Heart left ventricle (tissue), 16 donors: ENCODE measurements around the gene SH3BGRL3. TPM values are rescaled to one million over a fixed set of nuclear protein-coding genes. Genes with fewer than 3 reads are reported as not detected.

Experiments
- ATAC-seq, 4 donors: fragments of 200-7000 bp; cut with Tn5 transposase; one replicate each; pipeline ENCODE4 v1.9.1; 2020 to 2022; ENCODE audit warnings: moderate library complexity in 4 of 4, mild to moderate bottlenecking in 3 of 4, moderate number of reproducible peaks in 1 of 4
- DNase-seq, 5 donors: peaks; one replicate each; pipeline ENCODE4 v3.0.0-alpha.2; 2020
- H3K27ac ChIP-seq, 12 donors: fragments of 200-600 bp; sonication (generic) in 4 of 12; one replicate each; pipeline versions ENCODE4 v1.5.0 to v1.8.0; 2016 to 2022; ENCODE audit warnings: mild to moderate bottlenecking in 2 of 12
- H3K27me3 ChIP-seq, 9 donors: fragments of 200-600 bp; sonication (generic) in 2 of 9; one replicate each; pipeline versions ENCODE4 v1.5.1 to v1.8.0; 2016 to 2022; ENCODE audit warnings: mild to moderate bottlenecking in 3 of 9
- H3K36me3 ChIP-seq, 9 donors: fragments of 200-600 bp; sonication (generic) in 2 of 9; one replicate each; pipeline versions ENCODE4 v1.5.0 to v1.8.0; 2018 to 2022; ENCODE audit warnings: mild to moderate bottlenecking in 2 of 9
- H3K4me1 ChIP-seq, 12 donors: fragments of 200-600 bp; sonication (generic) in 4 of 12; one replicate each; pipeline versions ENCODE4 v1.5.0 to v1.8.0; 2016 to 2022; ENCODE audit warnings: mild to moderate bottlenecking in 3 of 12
- H3K4me3 ChIP-seq, 12 donors: fragments of 200-600 bp; sonication (generic) in 4 of 12; one replicate each; pipeline versions ENCODE4 v1.5.0 to v1.8.0; 2017 to 2022; ENCODE audit warnings: mild to moderate bottlenecking in 9 of 12, moderate library complexity in 4 of 12
- H3K9me3 ChIP-seq, 12 donors: fragments of 200-600 bp; sonication (generic) in 4 of 12; one replicate each; pipeline versions ENCODE4 v1.5.0 to v1.8.0; 2016 to 2022; ENCODE audit warnings: mild to moderate bottlenecking in 1 of 12
- POLR2A ChIP-seq, 2 donors: fragments of 450-650 bp; IDR thresholded peaks; one replicate each; pipeline ENCODE4 v1.6.1; 2017; ENCODE audit warnings: antibody characterized with exemption in 2 of 2, mild to moderate bottlenecking in 2 of 2, moderate library complexity in 2 of 2
- WGBS, 4 donors: extraction: QIAGEN DNeasy Blood & Tissue Kit in 2 of 4; methylation state at CpG; one replicate each; pipeline versions ENCODE4 v1.1.5 to v1.1.7; 2013 to 2018; 5-methylcytosine and 5-hydroxymethylcytosine counted together
- intact Hi-C, 10 donors: fragments of 100-400 bp; cut with DNase I; formaldehyde crosslinking; loops; one replicate each; pipeline versions ENCODE4 v1.11.1 to v1.14.2; 2022
- polyA plus RNA-seq, 2 donors: library from polyadenylated mRNA; stranded (reverse); fragments of 200-250 nt; gene quantifications; one replicate each; pipeline ENCODE4 v1.2.3, GENCODE V29; 2013
- total RNA-seq, 9 donors: library from RNA; depleted of rRNA in 2 of 9; stranded (reverse); fragments of >200 nt in 2 of 9; fragmentation: NEBNext Ultra II Directional in 3 of 9; extraction: Animal tissue kit (Norgen Biotek cat#: 25700) in 3 of 9; gene quantifications; one replicate each; pipeline versions ENCODE4 v1.1.0 to v1.2.4, GENCODE V29; 2016 to 2023
- TF ChIP-seq, protein P1 (sequence below), 12 donors: fragments of 200-600 bp; sonication (generic) in 4 of 12; IDR thresholded peaks; one replicate each; pipeline versions ENCODE4 v1.5.0 to v1.8.0; 2018 to 2022; ENCODE audit warnings: antibody characterized with exemption in 12 of 12, mild to moderate bottlenecking in 5 of 12
- donor health status: ischemic (EF 13 %, LVEDD 7.1; RV severe dilation, severe dysfunction).
- donor health status: healthy with polysubstance abuse.
- donor health status: DM: no; HTN: yes; CAD: no.
- donor health status: DM: no; HTN: no; CAD: no.
- donor health status: ischemic (EF 25% LVEDD 6.9; RV normal size, moderate dysfunction).
- donor health status: ischemic (EF 25% LVEDD 5.7; RV mildly dilated, moderate dysfunction).
- donor health status: healthy.
- donor health status: DM: yes; HTN: yes; CAD: no.
- donor health status: ischemic (EF 35%, LVEDD 5.7; RV mildly dilated, moderate dysfunction).
- donor health status: nonischemic (EF 11% LVEDD 7.7; RV severe dilation, severe dysfunction).
- donor health status: DM: yes; HTN: yes; CAD: no.
- donor health status: PGD.
- donor health status: ischemic (EF 29% LVEDD 5.4; RV normal size, mild dysfunction).
- donor health status: nonischemic (EF 23%, LVEDD 6.1; RV moderate dilation, normal function).

Gene SH3BGRL3
- total and polyA plus RNA-seq, 11 donors: 22.4 to 234 (median 43.8) TPM

DNA sequence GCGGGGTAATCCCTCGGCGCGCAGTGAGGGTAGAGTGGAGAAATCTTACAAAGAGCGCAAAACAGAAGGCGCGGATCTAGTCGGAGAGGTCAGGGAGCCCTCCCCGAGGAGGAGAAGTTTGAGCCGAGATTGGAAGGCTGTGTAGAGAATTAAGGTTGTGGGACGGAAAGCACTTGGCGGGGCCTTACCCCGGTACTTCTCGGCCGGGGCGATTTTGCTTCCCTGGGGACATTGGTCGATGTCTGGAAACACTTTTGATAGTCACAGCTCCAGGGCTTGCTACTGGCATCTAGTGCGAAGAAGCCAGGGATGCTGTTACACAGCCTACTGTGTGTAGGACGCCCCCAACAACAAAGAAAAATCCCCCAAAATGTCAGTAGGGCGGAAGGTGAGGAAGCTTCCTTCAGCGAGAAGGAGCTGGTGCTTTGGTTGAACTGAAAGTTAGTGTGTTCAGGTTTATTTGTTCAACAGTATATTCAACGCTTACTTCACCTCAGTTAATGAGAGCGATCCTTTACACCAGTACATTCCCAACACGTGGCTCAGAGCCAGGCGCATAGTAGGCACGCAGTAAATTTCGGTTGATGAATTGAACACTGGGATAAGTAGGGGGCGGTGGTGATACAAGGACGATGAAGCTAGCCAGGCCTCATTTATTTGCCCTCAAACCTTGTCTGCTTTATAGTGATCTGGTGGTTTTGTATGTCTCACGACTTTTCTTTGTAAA is 45.1 kb upstream of the SH3BGRL3 start:
- Histone ChIP-seq H3K36me3 (peaks cover 0 to 3% (median 0%) of the 10 kb centered on the region in 9 donors), H3K9me3 (no peaks in the 10 kb centered on the region), H3K4me3 (peak overlapping the region; percentile 48 to 90 (median 78)), H3K27me3 (no peaks in the 10 kb centered on the region), H3K4me1 (peaks cover 0 to 36% (median 13%) of the 10 kb centered on the region in 12 donors), H3K27ac (peak overlapping the region; percentile 5 to 96 (median 93))
- intact Hi-C loops: loop anchor here in 9 of 10 donors (2.0 to 10.0 kb wide), 9 partner anchors 66 to 200 kb away; partner anchors contain the start of genes C1orf232 (in 4 of the 9), PDIK1L (in 4 of the 9) and ZNF593 (in 4 of the 9)
- no peak for TF ChIP-seq POLR2A (IDR thresholded peaks at IDR 0.05)
- TF ChIP-seq, protein P1, sequence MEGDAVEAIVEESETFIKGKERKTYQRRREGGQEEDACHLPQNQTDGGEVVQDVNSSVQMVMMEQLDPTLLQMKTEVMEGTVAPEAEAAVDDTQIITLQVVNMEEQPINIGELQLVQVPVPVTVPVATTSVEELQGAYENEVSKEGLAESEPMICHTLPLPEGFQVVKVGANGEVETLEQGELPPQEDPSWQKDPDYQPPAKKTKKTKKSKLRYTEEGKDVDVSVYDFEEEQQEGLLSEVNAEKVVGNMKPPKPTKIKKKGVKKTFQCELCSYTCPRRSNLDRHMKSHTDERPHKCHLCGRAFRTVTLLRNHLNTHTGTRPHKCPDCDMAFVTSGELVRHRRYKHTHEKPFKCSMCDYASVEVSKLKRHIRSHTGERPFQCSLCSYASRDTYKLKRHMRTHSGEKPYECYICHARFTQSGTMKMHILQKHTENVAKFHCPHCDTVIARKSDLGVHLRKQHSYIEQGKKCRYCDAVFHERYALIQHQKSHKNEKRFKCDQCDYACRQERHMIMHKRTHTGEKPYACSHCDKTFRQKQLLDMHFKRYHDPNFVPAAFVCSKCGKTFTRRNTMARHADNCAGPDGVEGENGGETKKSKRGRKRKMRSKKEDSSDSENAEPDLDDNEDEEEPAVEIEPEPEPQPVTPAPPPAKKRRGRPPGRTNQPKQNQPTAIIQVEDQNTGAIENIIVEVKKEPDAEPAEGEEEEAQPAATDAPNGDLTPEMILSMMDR (IDR thresholded peaks at IDR 0.05): no peak
- WGBS, 4 donors: 3 to 5% (median 4%) methylated on average over 30 of the region's 30 CpGs
- DNase-seq: peak in 1 of 5 donors; percentile 31
- peak in 1 of 4 donors; percentile 1 for ATAC-seq

DNA sequence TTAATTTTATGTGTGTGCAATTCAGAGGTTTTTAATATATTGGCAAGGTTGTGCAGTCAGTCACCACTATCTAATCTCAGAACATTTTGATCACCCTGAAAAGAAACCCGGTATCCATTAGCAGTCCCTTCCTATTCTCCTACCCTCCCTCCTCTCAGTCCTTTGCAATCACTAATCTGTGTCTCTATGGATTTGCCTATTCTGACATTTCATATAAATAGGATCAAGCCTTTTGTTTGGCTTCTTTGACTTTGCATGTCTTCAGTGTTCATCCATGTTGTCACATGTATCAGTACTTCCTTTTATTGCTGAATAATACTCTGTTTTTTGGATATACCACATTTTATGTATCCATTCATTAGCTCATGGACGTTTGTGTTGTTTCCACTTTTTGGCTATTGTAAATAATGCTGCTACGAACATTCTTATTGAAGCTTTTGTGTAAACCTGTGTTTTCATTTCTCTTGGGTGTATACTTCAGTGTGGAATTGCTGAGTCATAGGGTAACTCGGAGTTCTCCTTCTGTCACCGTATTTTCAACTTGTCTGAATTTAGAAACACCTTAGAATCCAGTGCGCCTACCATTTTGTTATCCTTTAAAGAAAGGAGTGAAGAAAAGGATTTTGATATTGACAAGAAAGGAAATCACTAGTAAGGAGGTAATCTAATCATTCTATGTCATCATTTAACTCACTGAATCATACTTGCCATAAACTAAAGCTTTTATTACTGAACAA is 42.5 kb upstream of the SH3BGRL3 start:
- intact Hi-C loops: loop anchor here in 5 of 10 donors (10.0 kb wide), 2 partner anchors 133 to 203 kb away; no protein-coding TSS in a partner anchor
- peak overlapping the region in 10 of 12 donors; percentile 15 to 68 (median 42) for H3K27ac ChIP-seq
- no peak for DNase-seq
- H3K4me3 ChIP-seq: no peak overlapping the region
- WGBS, 4 donors: 50 to 66% (median 60%) methylated on average over 6 of the region's 6 CpGs
- H3K27me3 ChIP-seq: no peaks in the 10 kb centered on the region
- no peak for TF ChIP-seq POLR2A (IDR thresholded peaks at IDR 0.05)
- TF ChIP-seq, protein P1 (IDR thresholded peaks at IDR 0.05): no peak
- H3K9me3 ChIP-seq: no peaks in the 10 kb centered on the region
- peaks cover 0 to 37% (median 13%) of the 10 kb centered on the region in 12 donors for H3K4me1 ChIP-seq
- peaks cover 0 to 18% (median 0%) of the 10 kb centered on the region in 9 donors for H3K36me3 ChIP-seq
- ATAC-seq: no peak

DNA sequence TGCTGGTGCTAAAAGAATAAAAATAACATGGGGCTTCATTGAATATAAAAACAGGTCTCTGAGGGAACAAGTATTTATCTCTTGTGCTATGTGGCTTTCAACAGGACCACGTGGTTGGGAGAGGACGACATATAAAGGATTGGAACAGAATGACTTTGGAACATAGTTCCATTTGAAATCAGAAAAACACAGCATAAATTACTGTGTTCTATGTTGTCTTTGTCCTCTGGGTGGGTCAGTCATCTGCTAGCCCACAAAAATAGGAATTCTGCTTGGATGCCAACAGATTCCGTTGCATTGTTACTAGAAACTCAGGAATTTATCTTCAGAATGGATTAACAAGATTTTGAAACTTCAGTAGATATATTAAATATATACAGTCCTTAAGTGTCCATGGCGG is 40.0 kb upstream of the SH3BGRL3 start:
- Histone ChIP-seq H3K4me1 (peaks cover 0 to 30% (median 10%) of the 10 kb centered on the region in 12 donors), H3K36me3 (peaks cover 0 to 32% (median 10%) of the 10 kb centered on the region in 9 donors), H3K27me3 (no peaks in the 10 kb centered on the region), H3K4me3 (no peak overlapping the region), H3K9me3 (no peaks in the 10 kb centered on the region), H3K27ac (peak overlapping the region in 2 of 12 donors; percentile 6 to 36)
- ATAC-seq (no peak), DNase-seq (no peak)
- 60 to 69% (median 66%) methylated on average over 4 of the region's 4 CpGs for WGBS, 4 donors
- intact Hi-C loops: loop anchor here in 5 of 10 donors (10.0 kb wide), 2 partner anchors 135 to 205 kb away; no protein-coding TSS in a partner anchor
- no peak for TF ChIP-seq POLR2A (IDR thresholded peaks at IDR 0.05)
- TF ChIP-seq, protein P1 (IDR thresholded peaks at IDR 0.05): no peak

DNA sequence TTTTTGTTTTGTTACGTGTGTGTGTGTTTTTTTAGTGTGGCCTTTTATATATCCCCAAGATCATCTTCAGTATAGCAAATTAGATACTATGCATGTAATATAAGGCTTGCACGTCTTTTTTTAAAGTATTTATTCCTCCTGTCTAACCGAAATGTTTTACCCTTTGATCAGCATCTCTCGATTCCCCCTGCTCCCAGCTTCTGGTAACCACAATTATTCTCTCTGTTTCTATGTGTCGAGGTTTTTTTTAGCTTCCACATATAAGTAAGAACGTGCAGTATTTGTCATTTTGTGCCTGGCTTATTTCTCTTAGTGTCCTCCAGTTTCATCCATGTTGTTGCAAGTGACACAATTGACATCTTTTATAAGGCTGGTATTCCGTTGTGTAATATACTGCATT is 27.2 kb upstream of the SH3BGRL3 start:
- H3K36me3 ChIP-seq: peaks cover 0 to 36% (median 15%) of the 10 kb centered on the region in 9 donors
- TF ChIP-seq, protein P1 (IDR thresholded peaks at IDR 0.05): no peak
- no peak for TF ChIP-seq POLR2A (IDR thresholded peaks at IDR 0.05)
- 70 to 81% (median 77%) methylated on average over 7 of the region's 7 CpGs for WGBS, 4 donors
- DNase-seq (no peak), ATAC-seq (no peak)
- no peak overlapping the region for H3K4me3 ChIP-seq
- intact Hi-C loops: no loop called here
- H3K4me1 ChIP-seq: peaks cover 0 to 7% (median 3%) of the 10 kb centered on the region in 12 donors
- no peak overlapping the region for H3K27ac ChIP-seq
- no peaks in the 10 kb centered on the region for H3K27me3 ChIP-seq
- H3K9me3 ChIP-seq: no peaks in the 10 kb centered on the region
